HG03175 (cell line): ENCODE results near the gene NSMCE3.

Experiments
- ATAC-seq: cut with Tn5 transposase; IDR thresholded peaks from one replicate; pipeline ENCODE4 v1.9.1; 2021; ENCODE audit warnings: mild to moderate bottlenecking, moderate library complexity; ENCODE audit not compliant: unreplicated experiment

The NSMCE3 gene

DNA sequence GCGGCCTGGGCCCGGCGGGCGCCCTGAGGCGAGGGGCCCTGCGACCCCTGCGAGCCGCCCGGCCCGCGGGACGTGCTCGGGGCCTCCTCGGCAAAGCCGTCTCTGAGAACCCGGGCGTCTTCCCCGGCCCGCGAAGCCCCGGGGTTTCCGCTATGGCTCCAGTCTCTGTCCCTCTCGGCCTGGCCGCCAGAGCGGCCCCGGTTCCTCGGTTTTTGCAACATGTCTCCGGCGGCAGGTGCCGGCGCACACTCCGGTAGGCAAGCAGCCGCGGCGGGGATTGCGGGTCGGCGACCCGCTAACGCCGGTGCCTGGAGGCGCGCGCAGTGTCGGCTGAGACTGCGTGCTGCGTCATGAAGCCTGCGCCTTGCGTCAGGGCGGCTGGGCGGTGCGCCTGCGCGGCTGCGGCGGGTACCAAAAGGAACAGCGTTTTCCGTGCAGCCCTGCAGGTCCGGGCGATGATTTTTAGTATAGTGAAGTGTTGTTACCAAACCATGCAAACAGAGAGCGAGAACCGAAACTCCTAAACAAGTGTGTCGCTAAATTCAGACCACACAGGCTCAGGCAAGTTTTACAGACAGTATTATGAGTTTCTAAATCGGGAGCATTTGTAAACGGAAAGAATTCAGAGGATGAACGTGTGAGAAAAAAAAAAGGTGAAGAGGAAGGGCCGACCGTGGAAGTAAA is at the start of gene NSMCE3:
Gene NSMCE3, minus strand, starts transcription at position 338 of the 684 bp plus-strand sequence. Its CDS starts 117 bp downstream, at position 221.
- peak; percentile 89 for ATAC-seq

DNA sequence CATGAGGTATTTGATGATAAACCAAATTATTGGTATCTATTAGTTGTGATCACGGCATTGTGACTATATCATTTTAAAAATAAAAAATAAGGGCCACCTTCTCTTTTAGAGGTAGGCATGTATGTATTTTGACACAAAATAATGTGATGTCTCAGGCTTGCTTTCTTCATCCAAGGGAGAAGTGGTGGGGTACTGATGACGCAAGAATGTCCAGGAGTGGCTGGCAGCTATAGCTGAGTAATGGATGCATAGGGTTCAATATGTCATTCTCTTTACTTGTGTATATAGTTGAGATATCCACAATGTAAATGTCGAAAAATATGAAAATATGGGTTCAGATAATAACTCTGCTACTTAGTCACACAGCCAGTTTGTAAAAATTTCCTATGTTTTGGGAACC is 46.8 kb upstream of the NSMCE3 start:
- no peak for ATAC-seq

DNA sequence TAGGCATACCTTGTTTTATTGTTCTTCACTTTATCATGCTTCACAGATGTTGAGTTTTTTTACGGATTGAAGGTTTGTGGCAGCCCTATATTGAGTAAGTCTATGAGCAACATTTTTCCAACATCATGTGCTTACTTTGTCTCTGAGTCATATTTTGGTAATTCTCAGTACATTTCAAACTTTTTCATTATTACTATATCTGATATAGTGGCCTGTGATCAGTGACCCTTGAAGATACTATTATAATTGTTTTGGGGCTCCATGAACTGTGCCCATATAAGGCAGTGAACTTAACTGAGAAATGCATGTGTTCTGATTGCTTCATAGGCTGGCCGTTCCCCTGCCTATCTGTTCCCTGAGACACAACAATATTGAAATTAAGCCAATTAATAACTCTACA is 42.8 kb upstream of the NSMCE3 start:
- ATAC-seq, result no peak

DNA sequence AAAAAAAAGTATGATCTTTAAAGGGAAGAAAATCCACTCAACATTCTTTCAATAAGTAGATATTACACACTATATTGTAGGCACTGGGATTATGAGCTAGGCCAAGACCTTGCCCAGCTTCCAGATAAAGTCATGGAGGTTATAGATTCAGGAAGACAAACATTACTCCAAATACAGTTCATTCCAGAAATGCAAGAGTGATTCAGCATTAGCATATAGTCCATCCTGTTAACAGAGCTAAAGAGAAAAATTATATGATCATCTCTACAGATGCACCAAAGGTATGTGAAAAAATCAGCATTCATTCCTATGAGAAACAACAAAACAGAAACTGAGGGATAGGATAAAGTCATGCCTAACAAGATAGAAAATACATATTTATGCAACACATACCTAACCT is 42.1 kb upstream of the NSMCE3 start:
- no peak for ATAC-seq

DNA sequence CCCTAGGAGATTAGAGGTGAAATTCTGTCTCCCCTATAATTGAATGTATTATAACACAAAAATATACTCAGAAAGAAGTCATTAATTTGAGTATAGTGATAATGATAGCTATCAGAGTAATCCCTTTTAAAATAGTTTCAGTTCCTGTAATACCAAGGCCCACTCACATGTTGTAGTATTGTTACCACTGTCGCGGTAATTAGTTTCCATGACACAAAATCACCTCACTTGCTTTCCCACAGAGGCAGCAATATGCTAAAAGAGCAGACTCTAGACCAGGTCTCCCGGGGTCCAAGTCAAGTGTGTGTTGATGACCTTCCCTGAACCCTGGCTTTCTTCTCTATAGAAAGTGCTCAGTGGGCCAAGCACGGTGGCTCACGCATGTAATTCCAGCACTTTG is 39.5 kb upstream of the NSMCE3 start:
- ATAC-seq, result peak; percentile 84

DNA sequence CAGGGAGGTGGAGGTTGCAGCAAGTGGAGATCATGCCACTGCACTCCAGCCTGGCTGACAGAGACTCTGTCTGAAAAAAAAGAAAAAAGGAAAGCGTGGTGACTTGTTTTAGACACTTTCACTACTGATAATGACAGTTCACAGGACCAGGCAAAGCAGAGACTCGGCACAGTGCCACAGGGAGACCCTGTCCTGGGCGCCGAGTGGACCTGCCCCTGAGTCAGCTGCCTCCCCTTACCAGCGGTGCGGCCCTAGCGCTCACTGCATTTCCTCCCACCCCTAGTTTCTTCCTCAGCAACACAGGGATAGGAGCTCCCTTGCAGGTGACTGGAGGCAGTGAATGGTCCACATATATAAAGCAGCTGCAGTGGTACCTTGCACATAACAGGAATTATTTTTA is 38.7 kb upstream of the NSMCE3 start:
- no peak for ATAC-seq

DNA sequence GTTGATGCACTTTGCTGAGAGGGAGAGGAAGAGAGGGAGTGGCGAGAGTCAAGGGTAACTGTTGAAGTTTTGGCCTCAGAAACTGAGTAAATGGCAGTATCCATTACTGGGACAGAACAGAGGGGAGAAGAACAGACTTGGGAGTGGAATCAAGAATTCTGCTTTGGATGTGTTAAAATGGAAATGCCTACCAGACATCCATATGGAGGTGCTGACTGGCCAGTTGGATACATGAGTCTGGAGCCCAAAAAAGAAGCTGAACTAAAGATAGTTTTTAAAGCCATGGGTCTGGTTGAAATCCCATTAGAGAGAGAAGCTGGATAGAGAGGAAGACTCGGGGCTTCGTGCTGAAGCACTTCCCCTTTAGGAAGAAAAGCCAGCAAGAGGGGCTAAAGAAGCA is 35.9 kb upstream of the NSMCE3 start:
- no peak for ATAC-seq

DNA sequence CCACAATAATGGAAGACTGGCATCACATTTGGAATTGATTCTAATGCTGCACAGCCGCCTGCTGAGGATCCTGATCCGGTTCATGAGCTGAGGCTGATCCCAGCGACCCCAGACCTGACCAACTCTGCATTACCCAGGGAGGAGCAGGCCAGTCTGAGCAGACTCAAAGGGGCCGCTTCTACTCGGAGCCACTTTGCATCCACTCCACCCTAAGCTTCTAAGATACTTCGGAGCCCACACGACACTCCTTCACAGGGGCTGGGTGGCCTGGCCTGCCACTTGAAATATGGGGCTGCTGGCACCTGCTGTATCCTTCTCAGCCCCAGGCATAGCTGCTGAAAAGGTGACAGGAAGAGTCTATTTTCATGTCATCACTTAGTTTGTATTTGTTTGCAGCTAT is 33.2 kb upstream of the NSMCE3 start:
- no peak for ATAC-seq

DNA sequence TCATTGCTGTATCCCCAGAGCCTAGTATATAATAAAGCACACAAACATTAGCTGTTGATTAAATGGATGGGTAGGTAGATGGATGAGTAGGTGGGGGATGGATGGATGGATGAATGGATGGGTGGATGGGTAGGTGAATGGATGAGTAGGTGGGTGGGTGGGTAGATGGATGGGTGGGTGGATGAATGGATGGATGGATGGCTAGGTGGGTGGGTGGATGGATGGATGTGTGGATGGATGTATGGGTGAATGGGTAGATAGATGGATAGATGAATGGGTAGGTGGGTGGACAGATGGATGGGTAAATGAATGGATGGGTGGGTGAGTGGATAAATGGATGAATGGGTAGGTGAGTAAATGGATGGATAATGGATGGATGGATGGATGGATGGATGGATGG is 30.2 kb upstream of the NSMCE3 start:
- ATAC-seq, result no peak

DNA sequence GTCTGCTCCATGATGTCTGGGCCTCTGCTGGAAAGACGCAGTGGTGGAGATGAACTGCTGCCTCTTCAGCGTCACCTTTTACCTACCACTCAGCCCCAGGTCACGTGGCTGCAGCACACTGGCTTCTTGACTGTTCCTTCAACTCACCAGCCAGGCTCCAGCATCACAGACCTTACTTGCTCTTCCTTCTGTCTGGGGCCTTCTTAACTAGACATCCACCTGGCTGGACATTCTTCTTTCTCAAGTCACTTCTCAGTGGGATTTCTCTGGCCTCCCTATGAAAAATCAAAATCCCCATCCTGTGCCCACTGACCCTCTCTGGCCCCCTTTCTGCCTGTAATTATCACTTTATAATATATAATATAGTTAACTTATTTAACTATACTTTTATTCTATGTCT is 29.7 kb upstream of the NSMCE3 start:
- ATAC-seq, result no peak

DNA sequence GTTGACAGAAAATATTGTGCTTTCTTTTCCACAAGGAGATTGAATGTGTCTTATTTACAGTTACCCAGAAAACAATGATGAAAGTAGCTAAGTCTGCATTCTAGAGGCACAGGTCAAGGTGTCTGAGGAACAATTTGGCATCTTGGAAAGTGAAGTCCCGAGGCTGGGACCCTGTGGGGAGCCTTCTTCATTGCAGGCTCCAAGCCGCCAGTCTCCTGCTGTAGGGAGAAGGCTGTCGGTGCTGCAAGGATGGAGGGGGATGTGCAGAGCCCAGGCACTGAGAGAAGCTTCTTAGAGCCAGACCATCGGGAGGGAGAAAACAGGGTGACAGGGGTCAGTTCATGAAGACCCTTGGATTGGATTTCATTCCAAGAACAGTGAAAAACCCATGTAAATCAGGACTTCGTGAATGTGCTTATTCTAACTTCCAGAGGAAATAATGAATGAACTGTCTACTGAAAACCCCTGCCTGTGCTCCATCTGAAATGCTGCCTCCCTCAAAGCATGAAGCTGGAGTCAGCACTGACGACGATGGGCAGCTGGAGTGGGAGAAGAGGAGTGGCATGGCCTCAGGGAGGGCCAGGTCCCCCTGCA is 25.2 kb upstream of the NSMCE3 start:
- no peak for ATAC-seq

DNA sequence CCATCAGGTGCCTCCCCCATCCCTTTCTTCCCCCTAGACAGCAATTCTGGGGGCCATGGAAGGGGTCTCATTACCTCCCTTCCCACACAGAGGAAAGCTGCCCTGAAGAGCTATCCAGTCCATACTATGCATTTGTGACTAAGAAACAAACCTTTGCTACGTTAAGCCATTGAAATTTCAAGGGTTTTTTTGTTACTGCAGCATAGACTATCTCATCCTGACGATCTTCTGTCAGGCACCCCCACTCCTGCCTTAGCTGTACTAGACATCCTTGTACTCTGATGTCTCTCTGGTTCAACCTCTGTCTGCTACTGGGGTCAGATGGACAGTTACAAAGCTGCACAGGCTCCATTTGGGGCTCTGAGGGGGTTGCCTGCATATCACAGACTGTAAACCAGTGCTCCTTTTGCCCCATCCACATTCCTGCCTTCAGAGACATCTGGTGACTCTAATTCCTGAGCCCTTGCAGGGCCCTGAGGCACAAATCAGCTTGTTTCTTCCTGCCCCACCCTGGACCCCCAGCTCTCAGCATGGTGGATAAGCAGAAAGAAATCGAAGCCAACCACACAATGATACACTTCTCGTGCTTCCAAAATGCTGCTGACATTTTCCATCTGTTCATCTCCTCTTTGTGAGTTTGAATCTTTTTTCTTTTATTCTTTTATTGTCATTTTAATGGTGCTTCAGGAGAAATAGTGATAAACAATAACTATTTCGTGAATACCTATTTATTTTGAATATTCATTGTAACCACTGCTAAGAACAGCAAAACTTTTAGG is 21.6 kb upstream of the NSMCE3 start:
- ATAC-seq, result no peak

DNA sequence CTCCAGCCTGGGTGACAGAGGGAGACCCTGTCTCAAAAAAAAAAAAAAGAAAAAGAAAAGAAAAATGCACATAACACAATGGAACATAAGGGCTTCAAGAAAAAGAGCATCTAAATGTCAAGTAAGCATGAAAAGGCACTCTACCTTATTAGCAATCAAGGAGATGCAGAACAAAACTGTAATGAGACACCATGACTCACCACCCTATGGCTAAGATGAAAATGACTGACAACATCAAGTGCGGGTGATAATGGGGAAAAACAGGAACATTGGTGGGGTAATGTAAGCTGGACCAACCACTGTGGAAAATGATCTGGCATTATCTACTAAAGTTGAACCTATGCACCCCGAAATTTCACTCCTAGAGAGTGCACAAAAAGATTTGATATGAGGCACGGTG is 19.6 kb upstream of the NSMCE3 start:
- no peak for ATAC-seq

DNA sequence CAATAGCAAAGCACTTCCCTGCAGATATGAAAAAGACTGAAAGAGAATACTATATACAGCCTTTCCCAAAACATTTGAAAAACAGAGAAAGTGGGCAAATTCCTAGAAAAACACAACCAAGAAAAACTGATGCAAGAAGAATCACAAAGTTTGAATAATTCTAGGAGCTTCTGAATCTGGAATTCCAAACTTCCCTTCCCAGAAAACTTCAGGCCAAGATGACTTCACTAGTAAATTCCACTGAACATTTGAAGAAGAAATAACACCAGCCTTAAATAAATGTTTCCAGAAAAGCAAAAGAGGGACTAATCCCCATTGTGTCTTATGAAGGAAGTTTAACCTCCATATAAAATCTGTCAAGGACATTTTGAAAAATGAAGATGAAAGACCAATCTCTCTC is 15.8 kb upstream of the NSMCE3 start:
- no peak for ATAC-seq

DNA sequence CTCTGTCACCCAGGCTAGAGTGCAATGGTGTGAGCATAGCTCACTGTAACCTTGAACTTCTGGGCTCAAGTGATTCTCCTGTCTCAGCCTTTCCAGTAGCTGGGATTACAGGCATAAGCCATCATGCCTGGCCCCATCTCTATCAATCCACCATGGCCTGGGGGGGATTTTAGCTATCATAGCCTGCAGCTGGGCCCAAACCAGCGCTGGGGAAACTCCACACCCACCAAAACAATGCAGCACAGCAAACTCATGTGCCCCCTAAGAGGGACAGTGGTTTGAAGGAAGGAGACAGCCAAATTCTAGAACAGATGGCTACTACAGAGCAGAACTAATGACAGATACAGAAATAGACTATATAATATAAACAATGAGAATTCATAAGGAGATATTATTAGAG is 13.8 kb upstream of the NSMCE3 start:
- no peak for ATAC-seq

DNA sequence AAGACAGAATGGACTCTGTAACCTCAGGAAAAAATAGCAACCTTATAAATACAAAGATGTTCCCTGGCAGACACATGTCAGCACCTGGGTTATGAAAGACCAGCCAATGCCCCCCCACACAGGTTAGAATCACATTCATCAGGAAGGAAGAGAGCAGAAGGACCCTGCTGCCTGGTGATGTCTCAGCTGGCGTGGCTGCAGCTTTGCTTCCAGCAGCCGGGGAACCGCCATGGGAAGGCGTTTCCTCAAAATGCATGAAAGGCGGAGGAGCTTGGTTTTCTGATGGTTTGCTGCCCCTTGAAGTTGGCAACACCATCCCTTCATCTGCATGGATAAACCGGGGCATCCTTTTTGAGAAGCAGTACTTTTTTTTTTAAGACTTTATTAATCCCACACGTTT is 10.9 kb upstream of the NSMCE3 start:
- ATAC-seq, result no peak

DNA sequence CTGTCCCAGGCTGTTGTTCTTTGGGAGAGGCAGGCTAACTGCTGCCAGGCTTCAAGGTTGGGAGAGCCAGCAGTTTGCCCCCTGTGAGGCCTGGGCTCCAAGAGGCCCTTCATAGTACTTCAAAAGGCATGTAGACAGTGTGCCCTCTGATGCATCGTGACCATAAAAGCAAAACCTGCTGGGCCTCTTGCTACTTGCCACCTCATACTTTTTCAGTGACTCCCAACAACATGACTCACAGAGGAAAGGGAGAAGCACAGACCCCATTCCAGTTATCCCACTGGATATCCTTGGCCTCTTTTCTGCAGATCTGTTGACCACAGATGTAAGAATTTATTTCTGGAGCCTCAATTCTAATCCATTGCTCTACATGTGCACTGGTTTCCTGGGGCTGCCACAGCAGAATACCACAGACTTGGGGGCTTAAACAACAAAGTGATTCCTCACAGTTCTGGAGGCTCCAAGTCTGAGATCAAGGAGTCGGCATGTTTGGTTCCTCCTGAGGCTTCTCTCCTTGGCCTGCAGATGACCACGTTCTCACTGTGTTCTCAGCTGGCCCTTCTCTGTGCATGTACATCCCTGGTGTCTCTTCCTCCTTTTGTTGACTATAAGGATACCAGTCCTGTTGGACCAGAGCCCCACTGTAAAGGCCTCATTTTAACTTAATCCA is 8.9 kb upstream of the NSMCE3 start:
- ATAC-seq, result no peak

DNA sequence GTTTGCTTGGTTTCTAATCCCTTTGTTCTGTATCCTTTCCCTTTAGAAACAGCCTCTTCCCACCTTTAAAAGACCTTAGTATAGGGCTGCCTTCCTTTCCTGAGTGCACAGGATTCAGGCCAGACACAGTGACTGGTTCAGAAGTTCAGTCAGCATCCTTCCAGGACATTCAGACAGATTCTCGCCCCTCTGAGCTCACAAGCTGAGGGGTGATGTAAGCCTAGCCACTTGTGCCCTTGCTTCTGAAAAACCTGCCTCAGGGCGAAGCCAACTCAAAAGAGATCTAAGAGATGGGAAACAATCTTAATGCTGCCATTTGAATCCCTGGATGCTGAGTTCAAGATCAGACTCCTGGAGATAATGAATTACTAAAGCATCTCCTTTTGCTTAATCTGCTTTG is 6.7 kb upstream of the NSMCE3 start:
- ATAC-seq, result no peak

DNA sequence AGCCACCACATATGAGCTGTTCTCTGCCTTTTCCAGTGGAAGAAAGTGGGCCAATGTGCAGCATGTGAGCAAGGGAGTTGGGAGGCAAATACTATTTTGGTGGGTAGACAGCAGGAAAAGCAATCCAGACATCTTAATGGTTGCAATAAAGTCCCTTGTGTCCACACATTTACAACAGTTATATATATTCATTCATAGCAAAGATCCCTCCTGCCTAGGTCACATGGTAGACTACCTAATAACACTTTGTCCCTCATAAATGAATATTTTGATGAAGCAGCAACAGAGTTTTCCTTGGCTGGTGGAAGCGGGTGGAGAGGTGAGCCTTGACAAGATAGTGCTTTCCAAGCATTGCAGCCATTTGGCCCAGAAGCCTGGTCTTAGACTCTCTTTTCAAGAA is 6.2 kb upstream of the NSMCE3 start:
- no peak for ATAC-seq

DNA sequence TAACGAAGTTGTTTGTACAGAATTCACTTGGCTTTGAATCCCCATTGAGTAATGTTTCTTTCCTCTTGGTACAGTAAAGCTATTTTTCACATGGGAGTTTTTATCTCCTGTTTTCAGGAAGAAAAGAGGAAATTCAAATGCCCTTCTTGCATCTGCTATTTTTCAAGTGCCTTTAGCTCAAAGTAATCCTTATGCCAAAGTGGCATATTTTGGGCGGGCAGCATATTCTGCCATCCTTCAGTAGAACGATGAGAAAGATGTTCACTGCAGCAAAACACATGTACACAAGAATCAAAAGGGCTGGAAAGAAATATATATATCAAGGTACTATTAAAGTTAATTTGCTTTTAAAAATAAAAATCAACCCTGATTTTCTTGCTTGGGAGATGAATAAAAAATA is 5.3 kb upstream of the NSMCE3 start:
- ATAC-seq, result no peak

DNA sequence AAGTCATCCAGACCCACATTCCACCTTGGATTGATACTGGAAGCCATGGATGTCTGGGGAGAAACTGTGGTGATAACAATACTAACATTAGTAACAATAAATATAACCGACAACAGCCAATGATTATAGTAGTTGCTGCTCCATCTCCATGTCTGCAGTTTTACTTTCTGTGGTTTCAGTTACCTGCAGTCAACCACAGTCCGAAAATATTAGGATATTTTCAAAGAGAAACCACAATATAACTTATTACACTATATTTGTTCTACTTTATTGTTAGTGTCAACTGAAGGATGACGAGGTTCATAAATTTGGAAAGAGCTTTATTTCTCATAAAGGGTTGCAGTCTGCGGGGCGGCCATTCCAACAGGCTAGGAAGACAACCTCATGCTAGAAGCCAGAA is 2.6 kb upstream of the NSMCE3 start:
- ATAC-seq, result no peak

DNA sequence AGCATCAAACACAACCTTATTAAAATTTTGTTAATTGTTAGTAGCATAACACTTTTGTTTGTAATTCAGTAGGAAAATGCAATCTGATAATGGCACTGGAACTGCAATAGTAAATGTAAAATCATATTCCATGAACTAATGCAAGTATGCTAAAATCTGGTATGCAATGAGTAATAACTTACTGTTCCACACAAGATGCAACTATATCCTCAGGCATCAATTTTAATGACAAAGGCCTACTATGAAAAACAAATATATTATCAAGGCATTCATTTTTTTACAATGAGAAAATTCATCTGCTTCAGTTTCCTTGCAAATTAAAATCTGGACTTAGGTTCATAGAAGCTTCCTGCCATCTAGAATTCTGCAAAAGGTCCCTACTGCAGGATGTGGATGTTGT is 1.4 kb upstream of the NSMCE3 start:
- ATAC-seq, result no peak
